ENCODE measurements around the gene TRIAP1.

The TRIAP1 gene

DNA sequence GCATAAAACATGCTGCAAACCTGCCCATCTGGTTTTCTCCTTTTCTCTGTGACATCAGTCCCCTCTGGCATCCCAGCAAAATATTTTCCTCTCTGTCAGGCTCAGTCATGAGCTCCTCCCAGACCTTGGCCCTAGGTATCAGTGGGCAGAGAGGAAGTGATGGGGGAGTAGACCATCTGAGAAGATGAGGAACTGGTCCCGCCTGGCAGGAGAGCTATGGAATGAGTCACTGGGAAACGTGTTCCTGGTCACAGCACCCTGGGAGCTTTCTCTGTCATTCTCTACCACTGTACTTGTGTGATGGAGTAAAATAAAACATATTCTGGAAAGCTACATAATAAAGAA lies 28.4 kb upstream of the TRIAP1 start:
- no peaks in the 10 kb centered on the region for H3K9me3 Mint-ChIP-seq
- H3K27ac Mint-ChIP-seq: no peak overlapping the region
- peaks cover 8% of the 10 kb centered on the region for H3K27me3 Mint-ChIP-seq (ENCODE audit: low read depth)
- H3K36me3 Mint-ChIP-seq (ENCODE audit: low read depth): peaks cover 4% of the 10 kb centered on the region
- peaks cover 10% of the 10 kb centered on the region for H3K4me1 Mint-ChIP-seq (ENCODE audit: low read depth)
- no peak overlapping the region for H3K4me3 Mint-ChIP-seq

- H3K27me3 Mint-ChIP-seq (ENCODE audit: low read depth): peaks cover 8% of the 10 kb centered on the region
- no peak overlapping the region for H3K4me3 Mint-ChIP-seq
- peaks cover 4% of the 10 kb centered on the region for H3K36me3 Mint-ChIP-seq (ENCODE audit: low read depth)
- peaks cover 10% of the 10 kb centered on the region for H3K4me1 Mint-ChIP-seq (ENCODE audit: low read depth)
- H3K27ac Mint-ChIP-seq: no peak overlapping the region
- no peaks in the 10 kb centered on the region for H3K9me3 Mint-ChIP-seq
Observed at GRCh38 chr12:120473807-120474615, 27.8 kb upstream of the TRIAP1 start.

- Mint-ChIP-seq H3K27me3 (ENCODE audit: low read depth) (peaks cover 8% of the 10 kb centered on the region), H3K36me3 (ENCODE audit: low read depth) (peaks cover 4% of the 10 kb centered on the region), H3K9me3 (no peaks in the 10 kb centered on the region), H3K27ac (no peak overlapping the region), H3K4me3 (no peak overlapping the region), H3K4me1 (ENCODE audit: low read depth) (peaks cover 11% of the 10 kb centered on the region)
Observed at GRCh38 chr12:120472521-120472920, 26.3 kb upstream of the TRIAP1 start.

DNA sequence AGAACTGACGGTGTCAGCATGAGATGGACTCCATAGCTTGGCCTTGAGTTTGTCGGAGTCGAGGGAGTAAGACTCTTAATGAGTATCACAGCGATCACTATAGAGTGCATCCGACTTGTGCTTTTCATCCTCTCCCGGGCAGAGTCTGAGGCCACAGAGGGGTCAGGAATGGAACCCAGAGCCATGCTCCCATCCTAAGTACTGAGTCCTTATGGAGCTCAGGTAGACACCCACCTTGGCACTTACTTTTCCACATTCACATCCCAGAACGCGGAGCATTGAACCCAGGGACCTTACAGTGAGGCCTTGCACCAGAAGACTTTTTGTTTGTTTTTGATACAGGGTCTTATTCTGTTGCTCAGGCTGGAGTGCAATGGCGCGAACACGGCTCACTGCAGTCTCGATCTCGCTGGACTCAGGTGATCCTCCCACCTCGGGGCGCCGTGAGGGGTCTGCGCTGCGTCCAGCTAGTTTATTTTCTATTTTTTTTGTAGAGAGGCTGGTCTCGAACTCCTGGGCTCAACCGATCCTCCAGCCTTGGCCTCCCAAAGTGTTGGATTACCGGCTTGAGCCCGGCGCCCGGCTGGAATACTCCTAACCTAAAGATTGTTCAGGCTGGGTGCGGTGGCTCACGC lies 24.1 kb upstream of the TRIAP1 start:
- Mint-ChIP-seq H3K9me3 (no peaks in the 10 kb centered on the region), H3K4me1 (ENCODE audit: low read depth) (peaks cover 22% of the 10 kb centered on the region), H3K27me3 (ENCODE audit: low read depth) (peaks cover 8% of the 10 kb centered on the region)

DNA sequence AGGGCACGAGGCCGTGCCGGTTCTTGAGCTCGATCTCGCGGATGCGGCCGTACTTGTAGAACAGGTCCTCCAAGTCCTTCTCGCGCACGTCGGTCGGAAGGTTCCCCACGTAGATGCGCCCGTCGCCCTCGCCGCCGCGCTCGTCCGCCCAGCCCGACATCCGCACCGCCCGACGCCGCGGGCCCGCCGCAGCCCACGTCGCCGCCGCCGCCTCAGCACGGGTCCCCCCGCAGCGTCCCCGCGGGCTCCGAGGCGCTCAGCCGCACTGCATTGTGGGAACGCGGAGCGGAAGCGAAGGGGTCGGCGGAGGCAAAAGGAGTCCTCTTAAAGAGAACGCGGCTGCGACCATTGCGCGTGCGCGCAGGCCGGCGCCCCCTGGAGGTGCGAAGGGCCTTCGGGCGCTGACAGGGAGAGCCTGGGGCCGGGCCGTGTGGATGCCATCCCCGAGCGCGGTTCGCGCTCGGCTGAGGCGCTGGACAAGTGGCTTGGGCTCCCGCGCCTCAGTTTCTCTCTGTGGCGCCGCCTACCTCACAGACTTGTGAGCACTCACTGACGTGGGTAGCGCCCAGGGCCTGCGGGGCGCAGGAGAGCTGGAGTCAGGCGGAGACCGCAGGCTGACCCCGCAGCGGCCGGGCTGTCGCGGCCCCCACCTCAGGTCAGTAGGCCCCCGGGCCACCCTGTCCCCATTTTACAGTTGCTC lies 23.4 kb upstream of the TRIAP1 start, which contains the start of gene SRSF9:
Gene SRSF9 (minus strand): TSS at position 299 of the 700 bp plus-strand sequence. CDS start 139 bp downstream, at position 160.
- H3K4me3 Mint-ChIP-seq: peak within 1 kb of the TSS; percentile 93
- H3K27me3 Mint-ChIP-seq (ENCODE audit: low read depth): peaks cover 4% of the 10 kb centered on the region
- peaks cover 15% of the 10 kb centered on the region for H3K36me3 Mint-ChIP-seq (ENCODE audit: low read depth)
- H3K9me3 Mint-ChIP-seq: no peaks in the 10 kb centered on the region
- H3K27ac Mint-ChIP-seq: peak within 1 kb of the TSS; percentile 85
- peaks cover 21% of the 10 kb centered on the region for H3K4me1 Mint-ChIP-seq (ENCODE audit: low read depth)

More for the DNA sequence above, 24.1 kb upstream of the TRIAP1 start:
- Mint-ChIP-seq H3K27ac (peak overlapping the region; percentile 85), H3K36me3 (ENCODE audit: low read depth) (peaks cover 11% of the 10 kb centered on the region), H3K4me3 (peak overlapping the region; percentile 93)

DNA sequence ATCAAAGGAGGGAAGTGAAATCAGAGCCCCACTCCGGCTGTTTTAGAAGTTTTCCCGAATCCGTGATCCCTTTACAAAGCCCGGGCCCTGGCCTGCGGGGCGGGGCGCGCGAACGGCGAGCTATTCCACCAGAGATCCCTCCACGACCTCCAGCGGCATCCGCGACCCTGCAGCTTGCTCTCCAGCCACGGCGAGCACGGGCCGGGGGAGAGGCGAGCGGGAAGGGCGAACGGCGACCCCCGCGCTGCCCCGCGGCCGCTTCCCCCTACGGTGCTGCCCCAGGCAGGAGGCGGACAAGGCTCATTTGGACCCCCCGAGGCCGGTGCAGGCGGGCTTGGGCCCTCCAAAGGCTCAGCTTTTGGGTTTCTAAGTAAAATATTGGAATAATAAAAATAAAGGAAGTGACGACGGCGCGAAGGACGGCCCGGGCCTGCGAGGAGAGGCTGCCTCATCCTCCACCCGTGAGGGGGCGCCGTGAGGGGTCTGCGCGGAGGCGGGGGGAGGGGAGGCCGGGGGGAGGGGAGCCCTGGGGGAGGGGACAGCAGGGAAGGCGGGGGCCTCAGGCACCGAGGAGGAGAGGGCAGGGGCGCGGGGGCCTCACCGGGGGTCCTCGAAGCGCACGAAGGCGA lies 22.8 kb upstream of the TRIAP1 start:
- Mint-ChIP-seq H3K27me3 (ENCODE audit: low read depth) (peaks cover 4% of the 10 kb centered on the region), H3K4me3 (peak overlapping the region; percentile 93), H3K9me3 (no peaks in the 10 kb centered on the region), H3K27ac (peak overlapping the region; percentile 85), H3K36me3 (ENCODE audit: low read depth) (peaks cover 21% of the 10 kb centered on the region), H3K4me1 (ENCODE audit: low read depth) (peaks cover 23% of the 10 kb centered on the region)

DNA sequence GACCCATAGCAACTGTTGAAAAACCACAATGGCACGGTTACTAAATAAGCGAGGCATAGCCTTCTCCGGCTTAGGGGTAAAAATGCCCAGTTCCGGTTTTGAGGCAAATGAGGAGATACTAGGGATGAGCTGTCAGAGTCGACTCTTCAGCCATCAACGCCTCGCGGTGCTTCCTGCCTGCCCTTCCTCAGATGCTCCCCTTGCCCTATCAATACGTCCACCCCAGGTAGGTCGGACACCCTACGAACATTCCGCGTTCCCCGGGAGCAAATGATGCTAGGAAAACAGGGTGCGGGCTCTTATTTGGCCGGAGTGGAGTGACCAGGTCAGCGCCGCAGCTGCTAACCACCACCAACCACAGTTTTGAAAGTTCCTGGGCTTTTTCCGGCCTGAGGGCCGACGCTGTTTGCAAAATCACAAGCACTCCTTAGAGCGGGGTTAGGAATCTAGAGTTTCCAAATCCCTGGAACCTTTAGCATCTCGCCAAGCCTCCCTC lies 22.2 kb upstream of the TRIAP1 start:
- Mint-ChIP-seq H3K9me3 (no peaks in the 10 kb centered on the region), H3K4me3 (peak overlapping the region; percentile 87), H3K27me3 (ENCODE audit: low read depth) (peaks cover 4% of the 10 kb centered on the region), H3K4me1 (ENCODE audit: low read depth) (peaks cover 23% of the 10 kb centered on the region), H3K27ac (peak overlapping the region; percentile 81), H3K36me3 (ENCODE audit: low read depth) (peaks cover 25% of the 10 kb centered on the region)

DNA sequence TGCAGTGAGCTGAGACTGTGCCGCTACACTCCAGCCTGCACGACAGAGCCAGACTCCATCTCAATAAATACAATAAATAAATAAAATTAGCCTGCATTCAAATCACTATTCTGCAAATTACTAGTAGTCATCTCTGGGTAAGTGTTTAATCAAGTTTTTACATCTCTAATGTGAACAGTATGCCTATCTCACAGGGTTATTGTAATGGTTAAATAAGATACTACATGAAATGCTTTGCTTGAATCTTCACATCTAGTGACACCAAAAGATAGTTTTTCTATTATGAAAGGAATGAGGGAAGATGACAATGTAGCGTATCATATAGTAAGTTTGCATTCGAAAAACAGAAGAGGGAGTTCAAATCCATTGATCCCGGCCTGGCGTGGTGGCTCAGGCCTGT lies 21.3 kb upstream of the TRIAP1 start:
- H3K4me3 Mint-ChIP-seq: peak overlapping the region; percentile 87

DNA sequence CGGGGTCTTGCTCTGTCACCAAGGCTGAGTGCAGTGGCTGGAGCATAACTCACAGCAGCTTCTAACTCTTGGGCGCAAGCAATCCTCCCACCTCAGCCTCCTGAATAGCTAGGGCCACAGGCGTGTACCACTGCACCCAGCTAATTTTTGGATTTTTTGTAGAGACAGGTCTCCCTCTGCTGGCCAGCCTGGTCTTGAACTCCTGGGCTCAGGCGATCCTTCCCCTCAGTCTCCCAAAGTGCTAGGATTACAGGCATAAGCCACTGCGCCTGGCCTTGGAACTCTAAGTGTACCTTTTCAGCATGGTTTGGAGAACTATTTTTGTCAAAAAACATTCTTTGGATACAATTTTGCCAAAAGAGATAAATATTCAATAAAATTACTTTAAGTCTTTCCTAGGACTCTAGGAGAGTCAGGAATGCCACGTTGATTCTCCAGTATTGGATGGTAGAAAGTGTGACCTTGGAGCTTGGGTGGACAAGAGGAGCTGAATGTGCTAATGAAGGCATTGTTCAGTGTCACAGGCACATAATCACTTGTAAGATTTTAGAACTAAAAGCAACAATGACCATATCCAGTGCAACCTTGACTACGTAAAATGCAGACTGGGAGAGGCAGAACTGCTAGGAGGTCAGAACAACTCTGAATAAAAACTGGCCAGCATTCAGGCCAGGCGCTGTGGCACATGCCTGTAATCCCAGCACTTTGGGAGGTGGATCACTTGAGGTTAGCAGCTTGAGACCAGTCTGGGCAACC lies 20.6 kb upstream of the TRIAP1 start:
- H3K27me3 Mint-ChIP-seq (ENCODE audit: low read depth): no peaks in the 10 kb centered on the region
- H3K36me3 Mint-ChIP-seq (ENCODE audit: low read depth): peaks cover 37% of the 10 kb centered on the region
- H3K4me3 Mint-ChIP-seq: no peak overlapping the region
- H3K9me3 Mint-ChIP-seq: no peaks in the 10 kb centered on the region
- peaks cover 23% of the 10 kb centered on the region for H3K4me1 Mint-ChIP-seq (ENCODE audit: low read depth)
- no peak overlapping the region for H3K27ac Mint-ChIP-seq

More for the DNA sequence above, 21.3 kb upstream of the TRIAP1 start:
- Mint-ChIP-seq H3K27me3 (ENCODE audit: low read depth) (no peaks in the 10 kb centered on the region), H3K4me1 (ENCODE audit: low read depth) (peaks cover 23% of the 10 kb centered on the region), H3K36me3 (ENCODE audit: low read depth) (peaks cover 30% of the 10 kb centered on the region), H3K27ac (no peak overlapping the region), H3K9me3 (no peaks in the 10 kb centered on the region)

DNA sequence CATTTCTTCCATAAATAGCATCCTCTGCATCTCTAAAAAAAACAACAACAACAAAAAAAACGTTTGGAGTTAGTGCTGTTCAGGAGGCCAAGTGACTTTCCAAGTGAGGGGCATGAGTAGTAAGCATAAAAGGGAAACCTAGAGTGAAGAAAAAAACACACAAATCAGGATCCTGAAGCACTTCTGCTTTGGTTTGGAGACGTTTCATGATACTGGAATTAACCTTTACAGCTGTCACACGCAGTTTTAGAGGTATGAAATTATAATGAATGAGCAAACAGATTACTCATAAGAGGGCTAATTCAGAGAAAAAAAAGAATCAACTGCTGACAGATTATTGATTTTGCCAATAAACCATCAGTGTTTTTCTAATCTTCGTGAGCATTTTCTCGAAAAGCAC lies 19.6 kb upstream of the TRIAP1 start:
- Mint-ChIP-seq H3K4me1 (ENCODE audit: low read depth) (peaks cover 19% of the 10 kb centered on the region), H3K4me3 (no peak overlapping the region), H3K9me3 (no peaks in the 10 kb centered on the region), H3K36me3 (ENCODE audit: low read depth) (peaks cover 40% of the 10 kb centered on the region), H3K27ac (no peak overlapping the region), H3K27me3 (ENCODE audit: low read depth) (no peaks in the 10 kb centered on the region)

GRCh38 chr12:120463712-120464111 lies 17.5 kb upstream of the TRIAP1 start:
- Mint-ChIP-seq H3K4me1 (ENCODE audit: low read depth) (peaks cover 15% of the 10 kb centered on the region), H3K9me3 (no peaks in the 10 kb centered on the region), H3K4me3 (no peak overlapping the region), H3K27ac (no peak overlapping the region), H3K27me3 (ENCODE audit: low read depth) (no peaks in the 10 kb centered on the region), H3K36me3 (ENCODE audit: low read depth) (peaks cover 52% of the 10 kb centered on the region)

GRCh38 chr12:120462099-120462640 lies 16.0 kb upstream of the TRIAP1 start:
- H3K27me3 Mint-ChIP-seq (ENCODE audit: low read depth): no peaks in the 10 kb centered on the region
- peaks cover 55% of the 10 kb centered on the region for H3K36me3 Mint-ChIP-seq (ENCODE audit: low read depth)
- H3K27ac Mint-ChIP-seq: no peak overlapping the region
- H3K9me3 Mint-ChIP-seq: no peaks in the 10 kb centered on the region
- peaks cover 13% of the 10 kb centered on the region for H3K4me1 Mint-ChIP-seq (ENCODE audit: low read depth)
- no peak overlapping the region for H3K4me3 Mint-ChIP-seq

DNA sequence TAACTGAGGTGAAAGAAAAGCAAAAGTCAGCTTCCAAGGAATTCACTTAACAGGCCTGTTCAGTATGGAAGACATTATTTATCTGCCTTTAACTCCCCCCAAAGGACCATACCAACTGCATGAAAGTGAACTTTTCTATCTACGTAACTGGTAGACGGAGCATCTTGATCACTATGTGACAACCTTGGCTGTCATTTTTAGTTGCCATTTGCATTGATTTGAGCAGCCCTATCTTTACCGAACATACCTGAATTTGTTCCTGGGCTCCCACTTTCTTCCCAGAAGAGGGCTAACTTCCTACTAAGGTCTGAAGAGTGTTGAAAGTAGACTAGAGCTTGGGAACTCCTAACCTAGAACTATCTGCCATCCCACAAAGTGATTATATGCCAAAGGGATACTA lies 14.0 kb upstream of the TRIAP1 start:
- Mint-ChIP-seq H3K4me1 (ENCODE audit: low read depth) (peaks cover 5% of the 10 kb centered on the region), H3K27ac (no peak overlapping the region), H3K36me3 (ENCODE audit: low read depth) (peaks cover 60% of the 10 kb centered on the region)

More for the DNA sequence above, 14.0 kb upstream of the TRIAP1 start:
- Mint-ChIP-seq H3K9me3 (no peaks in the 10 kb centered on the region), H3K27me3 (ENCODE audit: low read depth) (no peaks in the 10 kb centered on the region), H3K4me3 (no peak overlapping the region)
